ENCODE data around the gene HEBP1. TPM values are rescaled to one million over a fixed set of nuclear protein-coding genes. Genes with fewer than 3 reads are reported as not detected.

Gene HEBP1
- total and polyA plus RNA-seq, 8 donors, result 58.9 to 81.1 (median 66.7) TPM

- no peak for DNase-seq
- no peaks in the 10 kb centered on the region for H3K9me3 ChIP-seq
- intact Hi-C loops (cut with DNase I), result no loop called here
Observed at GRCh38 chr12:12946686-12947355, 53.2 kb downstream of the HEBP1 start.

GRCh38 chr12:12945591-12945990 lies 54.5 kb downstream of the HEBP1 start:
- Histone ChIP-seq H3K36me3 (peaks cover 0 to 7% of the 10 kb centered on the region in 2 donors), H3K27ac (no peak overlapping the region), H3K4me1 (no peaks in the 10 kb centered on the region), H3K27me3 (no peaks in the 10 kb centered on the region), H3K4me3 (no peak overlapping the region), H3K9me3 (no peaks in the 10 kb centered on the region)
- ATAC-seq (no peak), DNase-seq (no peak)
- intact Hi-C loops (cut with DNase I), result no loop called here
- no peak for TF ChIP-seq CTCF (IDR thresholded peaks at IDR 0.05)

More at GRCh38 chr12:12946686-12947355, 53.2 kb downstream of the HEBP1 start:
- Histone ChIP-seq H3K27me3 (no peaks in the 10 kb centered on the region), H3K27ac (no peak overlapping the region), H3K36me3 (peaks cover 0 to 7% of the 10 kb centered on the region in 2 donors), H3K4me1 (no peaks in the 10 kb centered on the region), H3K4me3 (no peak overlapping the region)
- no peak for ATAC-seq
- no peak for TF ChIP-seq CTCF (IDR thresholded peaks at IDR 0.05)

GRCh38 chr12:12943586-12944260 lies 56.3 kb downstream of the HEBP1 start:
- no peak for TF ChIP-seq CTCF (IDR thresholded peaks at IDR 0.05)
- Histone ChIP-seq H3K9me3 (no peaks in the 10 kb centered on the region), H3K27ac (no peak overlapping the region), H3K27me3 (no peaks in the 10 kb centered on the region), H3K36me3 (no peaks in the 10 kb centered on the region), H3K4me3 (no peak overlapping the region), H3K4me1 (no peaks in the 10 kb centered on the region)
- ATAC-seq, result no peak
- intact Hi-C loops (cut with DNase I), result no loop called here
- no peak for DNase-seq

GRCh38 chr12:12941450-12942350 lies 58.4 kb downstream of the HEBP1 start:
- H3K36me3 ChIP-seq, result no peaks in the 10 kb centered on the region
- no peak overlapping the region for H3K27ac ChIP-seq
- no peak for TF ChIP-seq CTCF (IDR thresholded peaks at IDR 0.05)
- intact Hi-C loops (cut with DNase I), result no loop called here
- H3K4me1 ChIP-seq, result no peaks in the 10 kb centered on the region
- no peaks in the 10 kb centered on the region for H3K27me3 ChIP-seq
- DNase-seq (no peak), ATAC-seq (no peak)
- H3K9me3 ChIP-seq, result no peaks in the 10 kb centered on the region
- no peak overlapping the region for H3K4me3 ChIP-seq

GRCh38 chr12:12939888-12940287 lies 60.2 kb downstream of the HEBP1 start:
- no peaks in the 10 kb centered on the region for H3K4me1 ChIP-seq
- intact Hi-C loops (cut with DNase I), result no loop called here
- no peaks in the 10 kb centered on the region for H3K36me3 ChIP-seq
- no peak overlapping the region for H3K4me3 ChIP-seq
- H3K27me3 ChIP-seq, result no peaks in the 10 kb centered on the region
- no peaks in the 10 kb centered on the region for H3K9me3 ChIP-seq
- no peak for TF ChIP-seq CTCF (IDR thresholded peaks at IDR 0.05)
- no peak for ATAC-seq
- DNase-seq, result no peak
- no peak overlapping the region for H3K27ac ChIP-seq

Data from left lung (tissue), 10 donors.